SK-N-DZ (cell line): ENCODE results near the gene MATCAP1.
A peak's percentile ranks its signal among the peaks of the same experiment; 100 is the strongest.

Experiments used
- DNase-seq: peaks from one replicate; pipeline ENCODE4 v3.0.0-alpha.2; 2015; ENCODE audit warnings: low spot score

Gene MATCAP1

GRCh38 chr16:67208154-67208896, 24.6 kb upstream of the MATCAP1 start:
- DNase-seq, result no peak

GRCh38 chr16:67207249-67208091, 23.7 kb upstream of the MATCAP1 start:
- no peak for DNase-seq

- no peak for DNase-seq
Measured at GRCh38 chr16:67206838-67207248, 23.1 kb upstream of the MATCAP1 start.

- no peak for DNase-seq
Measured at GRCh38 chr16:67206129-67206837, 22.5 kb upstream of the MATCAP1 start.

GRCh38 chr16:67204076-67204475, 20.3 kb upstream of the MATCAP1 start:
- no peak for DNase-seq

- no peak for DNase-seq
Measured at GRCh38 chr16:67202956-67203493, 19.3 kb upstream of the MATCAP1 start.

GRCh38 chr16:67202426-67202825, 18.7 kb upstream of the MATCAP1 start:
- DNase-seq, result no peak

- no peak for DNase-seq
Measured at GRCh38 chr16:67201411-67202345, 17.9 kb upstream of the MATCAP1 start.

GRCh38 chr16:67200491-67200890, 16.7 kb upstream of the MATCAP1 start:
- no peak for DNase-seq

- DNase-seq, result no peak
Measured at GRCh38 chr16:67199808-67200198, 16.0 kb upstream of the MATCAP1 start.

- no peak for DNase-seq
Measured at GRCh38 chr16:67199011-67199807, 15.4 kb upstream of the MATCAP1 start, which contains the start of gene ELMO3. TSS of gene ELMO3 (plus strand) at chr16:67199131. CDS start at chr16:67199327, 196 bp downstream.

- no peak for DNase-seq
Measured at GRCh38 chr16:67198238-67198734, 14.5 kb upstream of the MATCAP1 start.

GRCh38 chr16:67197704-67198103, 13.9 kb upstream of the MATCAP1 start:
- DNase-seq, result no peak

GRCh38 chr16:67196881-67197280, 13.1 kb upstream of the MATCAP1 start:
- DNase-seq, result no peak

GRCh38 chr16:67195676-67196075, 11.9 kb upstream of the MATCAP1 start:
- DNase-seq, result no peak

GRCh38 chr16:67194260-67194659, 10.5 kb upstream of the MATCAP1 start:
- no peak for DNase-seq

GRCh38 chr16:67193536-67193935, 9.8 kb upstream of the MATCAP1 start:
- no peak for DNase-seq

- DNase-seq, result no peak
Measured at GRCh38 chr16:67192781-67193361, 9.1 kb upstream of the MATCAP1 start.

GRCh38 chr16:67191995-67192681, 8.4 kb upstream of the MATCAP1 start, which contains the start of gene E2F4:
TSS of gene E2F4 (plus strand) at chr16:67192155. CDS start at chr16:67192228, 73 bp downstream.
- peak; percentile 87 for DNase-seq
